Astrocyte (in vitro differentiated cells and primary cell): ENCODE data around the gene SLA2. TPM values are rescaled to one million over a fixed set of nuclear protein-coding genes. Genes with fewer than 3 reads are reported as not detected.

Source experiments
- DNase-seq: peaks from one replicate; pipeline ENCODE4 v3.0.0-alpha.2; 2010; ENCODE audit warnings: low read depth
- FAIRE-seq: peaks from 2 replicates; lab custom pipeline; 2011; peaks lifted over from hg19 to GRCh38; lab: Jason Lieb, UNC
- H2AFZ ChIP-seq: 2 replicates; pipeline ENCODE4 v1.6.0; 2012; ENCODE audit warnings: low read depth, low read length, inconsistent platforms
- H3K27ac ChIP-seq: 2 replicates; pipeline ENCODE4 v1.5.1; 2011; ENCODE audit warnings: low read depth, low read length, inconsistent platforms
- H3K27me3 ChIP-seq: 2 replicates; pipeline ENCODE4 v1.6.0; 2011; ENCODE audit warnings: low read length, inconsistent platforms; ENCODE audit not compliant: insufficient read depth
- H3K36me3 ChIP-seq: 2 replicates; pipeline ENCODE4 v1.5.1; 2011; ENCODE audit warnings: low read length, inconsistent platforms; ENCODE audit not compliant: insufficient read depth
- H3K4me1 ChIP-seq: 2 replicates; pipeline ENCODE4 v1.5.1; 2011; ENCODE audit warnings: low read length, inconsistent platforms; ENCODE audit not compliant: insufficient read depth
- H3K4me2 ChIP-seq: 2 replicates; pipeline ENCODE4 v1.6.0; 2012; ENCODE audit warnings: low read length, inconsistent platforms
- H3K4me3 ChIP-seq: 2 replicates; pipeline ENCODE4 v1.5.1; 2011; ENCODE audit warnings: low read depth, mild to moderate bottlenecking, low read length, inconsistent platforms; ENCODE audit not compliant: insufficient read depth
- H3K79me2 ChIP-seq: 2 replicates; pipeline ENCODE4 v1.6.0; 2012; ENCODE audit warnings: mild to moderate bottlenecking, low read length, inconsistent platforms; ENCODE audit not compliant: insufficient read depth
- H3K9ac ChIP-seq: 2 replicates; pipeline ENCODE4 v1.6.0; 2012; ENCODE audit warnings: mild to moderate bottlenecking, low read length, inconsistent platforms
- H3K9me3 ChIP-seq: 2 replicates; pipeline ENCODE4 v1.5.1; 2012; ENCODE audit warnings: low read depth, mild to moderate bottlenecking, low read length, inconsistent platforms; ENCODE audit not compliant: insufficient read depth
- H4K20me1 ChIP-seq: 2 replicates; pipeline ENCODE4 v1.6.0; 2012; ENCODE audit warnings: low read length, inconsistent platforms; ENCODE audit not compliant: insufficient read depth
- H3K27ac Mint-ChIP-seq: one replicate; pipeline ENCODE4 v1.8.0; 2021; ENCODE audit warnings: mild to moderate bottlenecking, mixed read lengths; ENCODE audit not compliant: unreplicated experiment
- H3K27me3 Mint-ChIP-seq: one replicate; pipeline ENCODE4 v1.8.0; 2021; ENCODE audit warnings: low read depth, mixed read lengths; ENCODE audit not compliant: unreplicated experiment
- H3K36me3 Mint-ChIP-seq: one replicate; pipeline ENCODE4 v1.8.0; 2021; ENCODE audit warnings: low read depth, mixed read lengths; ENCODE audit not compliant: unreplicated experiment
- H3K4me1 Mint-ChIP-seq: one replicate; pipeline ENCODE4 v1.8.0; 2021; ENCODE audit warnings: low read depth, mixed read lengths; ENCODE audit not compliant: unreplicated experiment
- H3K4me3 Mint-ChIP-seq: one replicate; pipeline ENCODE4 v1.8.0; 2021; ENCODE audit warnings: mild to moderate bottlenecking, moderate library complexity, mixed read lengths; ENCODE audit not compliant: unreplicated experiment
- H3K9me3 Mint-ChIP-seq: one replicate; pipeline ENCODE4 v1.8.0; 2021; ENCODE audit warnings: mild to moderate bottlenecking, mixed read lengths; ENCODE audit not compliant: unreplicated experiment
- CTCF ChIP-seq: IDR thresholded peaks from 2 replicates; pipeline ENCODE4 v1.5.1; 2011; ENCODE audit warnings: low read depth, mild to moderate bottlenecking, inconsistent platforms, low read length, moderate library complexity; ENCODE audit not compliant: insufficient read depth
- EZH2 ChIP-seq: IDR thresholded peaks from 2 replicates; pipeline ENCODE4 v1.6.1; 2012; ENCODE audit warnings: mild to moderate bottlenecking, low read length, inconsistent platforms; ENCODE audit not compliant: insufficient read depth
- total RNA-seq: library from RNA; stranded (reverse); gene quantifications from 2 replicates; pipeline ENCODE4 v1.2.1, GENCODE V29; 2021

SLA2 gene
- total RNA-seq, 1 donor from 2014 or later = 0.14 TPM

GRCh38 chr20:36572701-36573102 lies 73.3 kb downstream of the SLA2 start:
- H3K36me3 Mint-ChIP-seq = peaks cover 2% of the 10 kb centered on the region
- no peaks in the 10 kb centered on the region for H3K36me3 ChIP-seq
- peak overlapping the region; percentile 56 for H3K4me3 ChIP-seq
- H3K27me3 ChIP-seq = no peaks in the 10 kb centered on the region
- peaks cover 28% of the 10 kb centered on the region for H3K4me1 ChIP-seq
- H3K9me3 ChIP-seq = no peaks in the 10 kb centered on the region
- FAIRE-seq (no peak), DNase-seq (peak; percentile 24)
- peaks cover 31% of the 10 kb centered on the region for H3K79me2 ChIP-seq
- TF ChIP-seq EZH2 (no peak), CTCF (no peak)
- peak overlapping the region; percentile 57 for H3K27ac ChIP-seq
- H3K27me3 Mint-ChIP-seq = no peaks in the 10 kb centered on the region
- H3K4me1 Mint-ChIP-seq = peaks cover 37% of the 10 kb centered on the region
- no peaks in the 10 kb centered on the region for H3K9me3 Mint-ChIP-seq
- H2AFZ ChIP-seq = peak overlapping the region; percentile 90
- H4K20me1 ChIP-seq = peaks cover 27% of the 10 kb centered on the region
- H3K9ac ChIP-seq = peak overlapping the region; percentile 78
- peak overlapping the region; percentile 96 for H3K27ac Mint-ChIP-seq
- peak overlapping the region; percentile 82 for H3K4me3 Mint-ChIP-seq
- peak overlapping the region; percentile 94 for H3K4me2 ChIP-seq

GRCh38 chr20:36571564-36572504 lies 74.2 kb downstream of the SLA2 start:
- no peak for FAIRE-seq
- H3K4me1 Mint-ChIP-seq = peaks cover 37% of the 10 kb centered on the region
- Histone ChIP-seq H3K9me3 (no peaks in the 10 kb centered on the region), H3K4me3 (no peak overlapping the region), H3K27me3 (no peaks in the 10 kb centered on the region), H3K79me2 (peaks cover 22% of the 10 kb centered on the region), H3K36me3 (no peaks in the 10 kb centered on the region), H3K4me2 (peak overlapping the region; percentile 94), H4K20me1 (peaks cover 21% of the 10 kb centered on the region), H2AFZ (no peak overlapping the region), H3K9ac (no peak overlapping the region), H3K4me1 (peaks cover 28% of the 10 kb centered on the region), H3K27ac (no peak overlapping the region)
- H3K27ac Mint-ChIP-seq = peak overlapping the region; percentile 96
- peak overlapping the region; percentile 82 for H3K4me3 Mint-ChIP-seq
- TF ChIP-seq EZH2 = no peak
- no peak for TF ChIP-seq CTCF
- no peaks in the 10 kb centered on the region for H3K27me3 Mint-ChIP-seq
- DNase-seq = no peak
- H3K36me3 Mint-ChIP-seq = peaks cover 2% of the 10 kb centered on the region
- no peaks in the 10 kb centered on the region for H3K9me3 Mint-ChIP-seq
